Measurements from ENCODE around the gene EML3.

DNA sequence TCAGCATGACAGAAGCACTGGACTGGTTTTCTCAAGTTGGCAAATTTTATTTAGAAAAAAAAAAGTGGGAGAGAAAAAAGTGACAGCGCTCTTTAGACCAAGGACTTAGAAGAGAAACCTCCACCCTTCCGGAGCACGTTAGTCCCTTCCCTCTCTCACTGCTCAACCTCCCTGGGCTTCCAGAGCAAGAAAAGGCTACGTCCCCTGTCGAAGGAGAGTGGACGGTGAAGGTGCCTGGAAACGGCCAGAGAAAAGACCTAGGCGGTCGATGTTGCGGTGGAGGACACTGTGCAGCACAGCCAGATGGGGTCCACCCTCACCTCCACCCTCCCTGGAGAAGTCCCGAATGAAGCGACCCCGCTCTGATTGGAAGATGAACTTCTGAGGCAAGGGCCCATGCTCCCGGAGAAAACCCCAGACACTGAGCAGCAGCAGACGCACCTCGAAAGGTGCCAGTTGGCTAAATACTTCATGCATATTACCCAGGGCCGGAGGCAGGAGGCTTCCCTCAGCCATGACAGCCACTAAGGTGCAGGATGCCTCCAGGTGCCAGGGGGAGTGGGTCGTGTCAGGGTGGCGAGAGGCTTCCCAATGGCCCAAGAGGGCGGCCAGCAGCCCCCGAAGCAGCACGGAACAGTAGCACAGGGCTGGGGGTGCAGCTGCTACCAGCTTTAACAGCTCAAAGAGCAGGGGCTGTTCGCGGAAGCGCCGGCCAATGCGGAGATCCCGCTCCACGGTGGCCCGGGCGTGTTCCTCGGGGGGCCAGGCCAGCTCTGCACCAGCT lies 34.4 kb upstream of the EML3 start:
- TF ChIP-seq CTCF (IDR thresholded peaks at IDR 0.05) (no peak), NR2C2 (CRISPR knock-in tag; IDR thresholded peaks at IDR 0.05) (no peak), ZNF232 (CRISPR knock-in tag; IDR thresholded peaks at IDR 0.05) (no peak)

Measured in WTC11 (cell line).